Right ventricle myocardium superior (tissue), 1 donor: ENCODE results near the gene NHEJ1. TPM values are rescaled to one million over a fixed set of nuclear protein-coding genes. Genes with fewer than 3 reads are reported as not detected.

Source experiments
- ATAC-seq: fragments of 200-7000 bp; cut with Tn5 transposase; one replicate; pipeline ENCODE4 v1.9.1; 2020; ENCODE audit warnings: mild to moderate bottlenecking; ENCODE audit not compliant: poor library complexity
- DNase-seq: peaks from one replicate; pipeline ENCODE4 v3.0.0-alpha.2; 2020
- intact Hi-C: fragments of 100-400 bp; cut with DNase I; formaldehyde crosslinking; loops from one replicate; pipeline ENCODE4 v1.11.2; 2022
- microRNA-seq: library from miRNA; unstranded; fragments of <30 nt; microRNA quantifications from one replicate; pipeline ENCODE4 v1.2.0, GENCODE V29; 2020
- total RNA-seq: library from RNA; stranded (reverse); fragmentation: NEBNext Ultra II Directional; extraction: Animal tissue kit (Norgen Biotek cat#: 25700); gene quantifications from one replicate; pipeline ENCODE4 v1.2.1, GENCODE V29; 2021
- donor health status: DM: no; HTN: yes; CAD: no; lungs with severe emphysema.

The NHEJ1 gene
- total RNA-seq, 1 donor from 2014 or later = 7.5 TPM

- intact Hi-C loops = no loop called here
- DNase-seq = no peak
- ATAC-seq = no peak
These were observed 131.4 kb downstream of the NHEJ1 start for GRCh38 chr2:219028996-219029828.

GRCh38 chr2:219028141-219028540 lies 132.5 kb downstream of the NHEJ1 start:
- DNase-seq (no peak), ATAC-seq (no peak)
- intact Hi-C loops = no loop called here

- no peak for ATAC-seq
- intact Hi-C loops = no loop called here
These were observed 133.0 kb downstream of the NHEJ1 start for GRCh38 chr2:219027511-219028055.

GRCh38 chr2:219026946-219027345 lies 133.7 kb downstream of the NHEJ1 start:
- intact Hi-C loops = no loop called here

More at GRCh38 chr2:219027511-219028055, 133.0 kb downstream of the NHEJ1 start:
- DNase-seq = no peak

GRCh38 chr2:219025637-219026585 lies 134.7 kb downstream of the NHEJ1 start:
- no peak for DNase-seq
- intact Hi-C loops = no loop called here
- no peak for ATAC-seq

More at GRCh38 chr2:219026946-219027345, 133.7 kb downstream of the NHEJ1 start:
- DNase-seq (no peak), ATAC-seq (no peak)

Small RNA genes within 50 kb of the gene (microRNA-seq; reads per million reads assigned to microRNA genes)
- gene MIR3131 = not detected

Other genes with a start within 250 kb of the NHEJ1 start
- not detected for gene CDK5R2, start 201.1 kb downstream of the NHEJ1 start, total RNA-seq
- not detected for gene FEV, start 175.6 kb downstream of the NHEJ1 start, total RNA-seq
- gene CRYBA2, start 167.4 kb downstream of the NHEJ1 start, total RNA-seq = not detected
- gene CFAP65, start 119.3 kb downstream of the NHEJ1 start, total RNA-seq = not detected
- gene IHH, start 99.9 kb downstream of the NHEJ1 start, total RNA-seq = not detected
- gene SLC23A3, start 9.2 kb upstream of the NHEJ1 start, total RNA-seq = 1.4 TPM
- 69.3 TPM for gene CNPPD1, start 16.1 kb upstream of the NHEJ1 start, total RNA-seq
- gene RETREG2, start 17.5 kb upstream of the NHEJ1 start, total RNA-seq = 36.8 TPM
- 21.3 TPM for gene ZFAND2B, start 46.0 kb upstream of the NHEJ1 start, total RNA-seq
- gene ABCB6, start 58.1 kb upstream of the NHEJ1 start, total RNA-seq = 25.2 TPM
- gene ATG9A, start 68.8 kb upstream of the NHEJ1 start, total RNA-seq = 86.3 TPM
- 27.3 TPM for gene ANKZF1, start 69.0 kb upstream of the NHEJ1 start, total RNA-seq
- gene GLB1L, start 84.6 kb upstream of the NHEJ1 start, total RNA-seq = 1.4 TPM
- gene STK16, start 84.7 kb upstream of the NHEJ1 start, total RNA-seq = 16.7 TPM
- not detected for gene TUBA4B, start 92.4 kb upstream of the NHEJ1 start, total RNA-seq
- gene TUBA4A, start 93.1 kb upstream of the NHEJ1 start, total RNA-seq = 84.3 TPM
- gene DNAJB2, start 118.6 kb upstream of the NHEJ1 start, total RNA-seq = 83.3 TPM
- gene PTPRN, start 148.6 kb upstream of the NHEJ1 start, total RNA-seq = not detected
- gene RESP18, start 171.9 kb upstream of the NHEJ1 start, total RNA-seq = not detected
- 76.5 TPM for gene DNPEP, start 227.1 kb upstream of the NHEJ1 start, total RNA-seq